Measurements from ENCODE around the gene TCF3.

TCF3 gene

GRCh38 chr19:1568320-1569019 is 83.9 kb downstream of the TCF3 start, which contains the start of gene MEX3D:
MEX3D (minus strand) TSS chr19:1568325; CDS start chr19:1568058, 267 bp downstream.
- no peak within 1 kb of the TSS for H3K27ac ChIP-seq (ENCODE audit: low read length)
- peak within 1 kb of the TSS in 1 of 2 donors; percentile 36 for H3K9ac ChIP-seq (ENCODE audit: low read length in 2 of 2)
- H3K36me3 ChIP-seq (ENCODE audit: control insufficient read depth in 2 of 2, insufficient read depth in 2 of 2, low read length in 2 of 2): no peaks in the 10 kb centered on the region
- no peaks in the 10 kb centered on the region for H3K9me3 ChIP-seq (ENCODE audit: control insufficient read depth in 2 of 2, low read length in 2 of 2)
- H3K4me3 ChIP-seq (ENCODE audit: low read length in 2 of 2): peak within 1 kb of the TSS; percentile 46 to 76
- H3K4me1 ChIP-seq (ENCODE audit: control insufficient read depth, insufficient read depth, low read length): peaks cover 8% of the 10 kb centered on the region
- no peaks in the 10 kb centered on the region for H3K27me3 ChIP-seq (ENCODE audit: control insufficient read depth in 1 of 2, insufficient read depth in 2 of 2, low read length in 2 of 2)

DNA sequence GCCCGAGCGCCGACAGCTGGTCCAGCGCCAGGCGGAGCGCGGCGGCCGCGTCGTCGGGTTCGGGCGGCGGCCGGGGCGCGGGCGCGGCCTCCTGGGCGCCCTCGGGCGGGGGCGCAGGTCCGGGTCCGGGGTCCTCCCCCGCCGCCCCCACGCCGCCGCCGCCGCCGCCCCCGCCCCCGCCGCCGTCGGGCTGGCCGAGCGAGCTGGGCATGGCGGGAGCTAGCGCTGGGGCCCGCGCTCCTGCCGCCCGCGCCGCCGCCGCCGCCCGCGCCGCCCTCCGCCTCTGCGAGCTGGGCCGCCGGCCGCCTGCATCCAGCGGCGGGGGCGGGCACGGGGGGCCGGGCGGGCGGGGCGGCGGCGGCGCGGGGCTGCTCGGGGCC is 84.6 kb downstream of the TCF3 start:
- Histone ChIP-seq H3K27me3 (ENCODE audit: control insufficient read depth in 1 of 2, insufficient read depth in 2 of 2, low read length in 2 of 2) (no peaks in the 10 kb centered on the region), H3K36me3 (ENCODE audit: control insufficient read depth in 2 of 2, insufficient read depth in 2 of 2, low read length in 2 of 2) (no peaks in the 10 kb centered on the region), H3K4me3 (ENCODE audit: low read length in 2 of 2) (peak overlapping the region in 1 of 2 donors; percentile 76), H3K4me1 (ENCODE audit: control insufficient read depth, insufficient read depth, low read length) (peaks cover 8% of the 10 kb centered on the region), H3K9ac (ENCODE audit: low read length in 2 of 2) (no peak overlapping the region), H3K27ac (ENCODE audit: low read length) (no peak overlapping the region), H3K9me3 (ENCODE audit: control insufficient read depth in 2 of 2, low read length in 2 of 2) (no peaks in the 10 kb centered on the region)

DNA sequence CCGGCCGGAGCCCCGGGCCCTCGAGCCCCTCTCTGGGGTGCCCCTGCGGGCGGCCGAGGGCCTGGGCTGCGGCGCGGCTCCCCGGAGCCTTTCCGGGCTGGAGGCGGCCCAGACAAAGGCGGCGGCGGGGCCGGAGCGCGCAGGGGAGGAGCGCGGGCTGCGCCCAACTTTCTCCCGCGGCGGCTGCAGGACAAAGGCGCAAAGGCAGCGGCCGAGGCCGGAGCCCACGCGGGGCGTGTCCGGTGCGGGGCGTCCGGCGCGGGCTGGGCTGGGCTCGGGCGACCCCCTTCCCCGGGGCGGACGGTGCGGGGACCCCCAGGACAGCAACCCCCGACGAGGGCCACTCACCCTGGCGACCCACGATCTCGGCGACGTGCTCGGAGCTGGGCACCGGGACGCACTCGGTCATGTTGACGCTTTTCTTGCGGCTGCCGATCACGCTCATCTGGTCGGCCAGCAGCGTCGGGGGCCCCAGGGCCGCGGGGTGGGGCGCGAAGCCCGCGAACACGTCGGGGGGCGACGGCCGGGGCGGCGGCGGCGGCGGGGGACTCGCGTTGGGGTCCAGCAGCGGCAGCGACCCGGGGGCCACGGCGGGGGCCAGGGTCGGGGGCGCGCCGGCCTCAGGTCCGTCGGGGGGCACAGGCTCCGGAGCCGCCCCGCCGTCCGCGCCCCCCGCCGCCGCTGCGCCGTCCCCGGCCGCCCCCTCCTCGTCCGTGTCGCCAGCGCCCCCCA is 85.1 kb downstream of the TCF3 start:
- Histone ChIP-seq H3K27me3 (ENCODE audit: control insufficient read depth in 1 of 2, insufficient read depth in 2 of 2, low read length in 2 of 2) (no peaks in the 10 kb centered on the region), H3K4me1 (ENCODE audit: control insufficient read depth, insufficient read depth, low read length) (peaks cover 8% of the 10 kb centered on the region), H3K9ac (ENCODE audit: low read length in 2 of 2) (peak overlapping the region in 1 of 2 donors; percentile 36)

DNA sequence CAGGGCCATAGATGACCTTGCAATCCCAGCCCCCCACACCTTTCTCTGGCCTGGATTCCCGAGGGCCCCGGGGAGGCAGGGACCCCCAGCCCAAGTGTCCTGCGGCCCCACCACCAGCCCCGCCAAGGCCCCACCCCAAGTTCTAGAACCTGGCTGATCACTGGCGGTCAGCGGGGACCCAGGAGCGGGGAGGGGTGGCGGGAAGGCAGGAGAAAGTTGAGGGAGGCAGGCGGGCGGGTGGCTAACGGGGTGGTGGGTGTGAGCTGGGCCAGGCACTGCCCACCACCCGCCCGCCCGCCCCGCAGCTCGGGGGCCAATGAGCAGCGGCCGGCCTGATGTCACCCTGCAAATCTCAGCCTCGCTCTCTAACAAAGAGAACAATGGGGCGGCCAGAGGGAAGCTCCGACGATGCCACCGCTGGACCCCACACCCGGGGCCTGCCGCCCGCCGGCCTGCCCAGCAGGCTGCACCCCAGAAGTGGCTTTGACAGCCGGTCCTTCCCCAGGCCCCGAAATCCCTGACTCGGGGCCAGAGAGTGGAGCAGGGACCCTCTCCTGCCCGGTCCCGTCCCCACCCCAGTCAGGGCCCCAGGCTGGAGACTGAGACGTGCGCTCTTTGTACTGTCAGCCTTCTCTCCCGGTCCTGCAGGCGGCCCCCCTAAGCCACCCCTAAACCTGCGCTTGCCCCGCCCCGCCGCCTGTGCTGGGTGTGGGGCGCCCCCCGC is 85.9 kb downstream of the TCF3 start:
- Histone ChIP-seq H3K9me3 (ENCODE audit: control insufficient read depth in 2 of 2, low read length in 2 of 2) (no peaks in the 10 kb centered on the region), H3K9ac (ENCODE audit: low read length in 2 of 2) (peak overlapping the region; percentile 38 to 60), H3K27ac (ENCODE audit: low read length) (peak overlapping the region; percentile 41), H3K36me3 (ENCODE audit: control insufficient read depth in 2 of 2, insufficient read depth in 2 of 2, low read length in 2 of 2) (no peaks in the 10 kb centered on the region), H3K4me1 (ENCODE audit: control insufficient read depth, insufficient read depth, low read length) (peaks cover 8% of the 10 kb centered on the region), H3K4me3 (ENCODE audit: low read length in 2 of 2) (peak overlapping the region; percentile 55 to 76), H3K27me3 (ENCODE audit: control insufficient read depth in 1 of 2, insufficient read depth in 2 of 2, low read length in 2 of 2) (no peaks in the 10 kb centered on the region)

More for the DNA sequence above, 85.1 kb downstream of the TCF3 start:
- peak overlapping the region; percentile 46 to 76 for H3K4me3 ChIP-seq (ENCODE audit: low read length in 2 of 2)
- H3K27ac ChIP-seq (ENCODE audit: low read length): peak overlapping the region; percentile 41
- H3K36me3 ChIP-seq (ENCODE audit: control insufficient read depth in 2 of 2, insufficient read depth in 2 of 2, low read length in 2 of 2): no peaks in the 10 kb centered on the region
- no peaks in the 10 kb centered on the region for H3K9me3 ChIP-seq (ENCODE audit: control insufficient read depth in 2 of 2, low read length in 2 of 2)

DNA sequence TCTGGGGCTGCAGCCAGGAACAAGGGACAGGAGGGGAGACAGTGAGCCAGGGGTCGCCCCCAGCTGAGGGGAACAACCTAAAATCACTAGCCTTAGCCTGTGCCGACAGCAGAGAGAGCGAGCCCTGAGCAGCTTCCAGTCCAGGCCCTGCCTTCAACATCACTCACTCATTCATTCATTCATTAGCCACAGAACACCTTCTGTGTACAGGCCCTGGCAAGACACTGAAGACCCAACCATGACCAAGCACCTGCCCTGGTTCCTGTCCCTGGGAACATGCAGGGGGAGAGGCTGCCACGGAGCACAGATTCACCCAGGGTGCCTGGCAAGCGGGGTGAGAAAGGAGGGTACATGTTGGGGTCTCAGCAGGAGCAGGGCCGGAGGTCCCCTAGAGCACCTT is 89.2 kb downstream of the TCF3 start:
- Histone ChIP-seq H3K9ac (ENCODE audit: low read length in 2 of 2) (no peak overlapping the region), H3K4me3 (ENCODE audit: low read length in 2 of 2) (no peak overlapping the region), H3K36me3 (ENCODE audit: control insufficient read depth in 2 of 2, insufficient read depth in 2 of 2, low read length in 2 of 2) (no peaks in the 10 kb centered on the region), H3K9me3 (ENCODE audit: control insufficient read depth in 2 of 2, low read length in 2 of 2) (no peaks in the 10 kb centered on the region), H3K27me3 (ENCODE audit: control insufficient read depth in 1 of 2, insufficient read depth in 2 of 2, low read length in 2 of 2) (no peaks in the 10 kb centered on the region), H3K27ac (ENCODE audit: low read length) (no peak overlapping the region), H3K4me1 (ENCODE audit: control insufficient read depth, insufficient read depth, low read length) (peaks cover 3% of the 10 kb centered on the region)

DNA sequence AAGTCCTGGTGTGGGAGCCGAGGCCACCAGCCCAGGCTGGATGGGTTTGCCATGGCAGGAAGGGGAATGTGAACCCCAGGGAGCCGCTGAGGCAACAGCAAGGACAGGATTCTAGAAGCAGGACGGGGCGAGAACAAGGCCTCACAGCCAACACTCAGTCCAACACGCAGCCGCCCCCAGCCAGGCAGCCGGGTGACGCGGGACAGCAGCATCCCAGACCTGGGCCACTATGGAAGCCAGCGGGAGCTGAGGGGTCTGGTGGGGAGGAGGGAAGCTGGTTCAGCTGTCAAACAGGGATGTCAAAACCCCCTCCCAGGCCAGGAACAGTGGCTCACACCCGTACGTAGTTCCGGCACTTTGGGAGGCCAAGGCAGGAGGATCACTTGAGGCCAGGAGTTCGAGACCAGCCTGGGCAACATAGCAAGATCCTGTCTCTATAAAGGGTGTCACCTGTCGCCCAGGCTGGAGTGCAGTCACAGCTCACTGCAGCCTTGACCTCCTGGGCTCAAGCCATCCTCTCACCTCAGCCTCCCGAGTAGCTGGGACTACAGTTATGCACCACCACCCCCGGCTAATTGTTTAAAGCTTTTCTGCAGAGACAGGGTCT is 91.1 kb downstream of the TCF3 start:
- H3K4me1 ChIP-seq (ENCODE audit: control insufficient read depth, insufficient read depth, low read length): peaks cover 3% of the 10 kb centered on the region
- no peaks in the 10 kb centered on the region for H3K27me3 ChIP-seq (ENCODE audit: control insufficient read depth in 1 of 2, insufficient read depth in 2 of 2, low read length in 2 of 2)
- no peak overlapping the region for H3K9ac ChIP-seq (ENCODE audit: low read length in 2 of 2)
- no peaks in the 10 kb centered on the region for H3K9me3 ChIP-seq (ENCODE audit: control insufficient read depth in 2 of 2, low read length in 2 of 2)
- no peak overlapping the region for H3K4me3 ChIP-seq (ENCODE audit: low read length in 2 of 2)
- H3K27ac ChIP-seq (ENCODE audit: low read length): no peak overlapping the region
- H3K36me3 ChIP-seq (ENCODE audit: control insufficient read depth in 2 of 2, insufficient read depth in 2 of 2, low read length in 2 of 2): no peaks in the 10 kb centered on the region

GRCh38 chr19:1560286-1560882 is 92.0 kb downstream of the TCF3 start:
- H3K4me1 ChIP-seq (ENCODE audit: control insufficient read depth, insufficient read depth, low read length): no peaks in the 10 kb centered on the region
- no peak overlapping the region for H3K9ac ChIP-seq (ENCODE audit: low read length in 2 of 2)
- H3K9me3 ChIP-seq (ENCODE audit: control insufficient read depth in 2 of 2, low read length in 2 of 2): no peaks in the 10 kb centered on the region
- H3K27ac ChIP-seq (ENCODE audit: low read length): no peak overlapping the region
- H3K4me3 ChIP-seq (ENCODE audit: low read length in 2 of 2): no peak overlapping the region
- no peaks in the 10 kb centered on the region for H3K27me3 ChIP-seq (ENCODE audit: control insufficient read depth in 1 of 2, insufficient read depth in 2 of 2, low read length in 2 of 2)
- no peaks in the 10 kb centered on the region for H3K36me3 ChIP-seq (ENCODE audit: control insufficient read depth in 2 of 2, insufficient read depth in 2 of 2, low read length in 2 of 2)

Measured in stomach smooth muscle (tissue), 2 donors.